Thyroid gland (tissue), 4 donors: Measurements from ENCODE around the gene CD96. TPM values are rescaled to one million over a fixed set of nuclear protein-coding genes. Genes with fewer than 3 reads are reported as not detected.

Experiments
- DNase-seq, 2 donors: peaks; one replicate each; pipeline ENCODE4 v3.0.0-alpha.2; 2019
- H3K27ac ChIP-seq, 3 donors: fragments of 200-600 bp; sonication (generic); 1 replicate in 2 of 3; 2 replicates in 1 of 3; pipeline ENCODE4 v1.5.1; 2016 to 2019; ENCODE audit warnings: mild to moderate bottlenecking in 1 of 3, moderate library complexity in 1 of 3
- H3K27me3 ChIP-seq: fragments of 200-600 bp; sonication (generic); one replicate; pipeline ENCODE4 v1.5.1; 2019
- H3K36me3 ChIP-seq, 2 donors: fragments of 200-600 bp; sonication (generic); one replicate each; pipeline ENCODE4 v1.5.1; 2016 to 2019
- H3K4me1 ChIP-seq, 2 donors: fragments of 200-600 bp; sonication (generic); one replicate each; pipeline ENCODE4 v1.5.1; 2017 to 2019
- H3K4me3 ChIP-seq, 3 donors: fragments of 200-600 bp; sonication (generic); replicated peaks in 1 of 3; 1 replicate in 2 of 3; 2 replicates in 1 of 3; pipeline ENCODE4 v1.5.1; 2016; ENCODE audit warnings: mild to moderate bottlenecking in 1 of 3
- H3K9me3 ChIP-seq: fragments of 200-600 bp; sonication (generic); one replicate; pipeline ENCODE4 v1.5.1; 2017
- POLR2A ChIP-seq, 2 donors: fragments of 450-650 bp; IDR thresholded peaks; one replicate each; pipeline ENCODE4 v1.6.1; 2017; ENCODE audit warnings: antibody characterized with exemption in 2 of 2, mild to moderate bottlenecking in 2 of 2, moderate library complexity in 1 of 2
- WGBS, 2 donors: methylation state at CpG; one replicate each; pipeline ENCODE4 v1.1.5; 2017; 5-methylcytosine and 5-hydroxymethylcytosine counted together
- intact Hi-C: fragments of 100-400 bp; cut with DNase I; formaldehyde crosslinking; loops from one replicate; pipeline ENCODE4 v1.15.1; 2023
- total RNA-seq, 4 donors: library from RNA; depleted of rRNA; stranded (reverse); fragments of >200 nt; gene quantifications; one replicate each; pipeline ENCODE4 v1.2.3, GENCODE V29; 2016
- TF ChIP-seq, protein P1 (sequence below), 6 experiments: fragments of 200-600 bp in 3 of 6; fragments of 450-650 bp in 3 of 6; sonication (generic) in 3 of 6; IDR thresholded peaks; one replicate each; pipeline ENCODE4 v1.5.1; 2016 to 2019; ENCODE audit warnings: antibody characterized with exemption in 6 of 6, mild to moderate bottlenecking in 2 of 6, inconsistent platforms in 1 of 6, moderate library complexity in 1 of 6

Gene CD96
- total RNA-seq, 4 donors from 2014 or later = 2.8 to 4.6 (median 3.7) TPM

DNA sequence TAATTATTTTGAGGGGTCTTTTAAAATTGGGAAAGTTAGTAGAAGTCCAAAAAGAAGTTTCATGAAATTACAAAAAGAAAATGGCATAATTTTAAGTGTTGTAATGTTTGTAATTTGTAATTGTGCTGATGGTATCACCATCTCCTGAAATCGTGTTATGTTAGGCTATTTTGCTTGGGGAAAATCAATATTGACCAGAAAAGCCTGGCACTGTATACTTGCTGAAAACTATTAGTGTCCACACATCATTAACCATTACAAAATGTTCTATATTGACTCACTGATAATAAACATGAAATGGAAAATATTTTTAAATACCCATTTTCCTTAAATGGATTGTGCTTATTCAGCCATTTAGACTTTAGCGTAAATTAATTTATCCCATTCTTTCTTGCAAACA, 93.4 kb downstream of the CD96 start:
- H3K27me3 ChIP-seq = no peaks in the 10 kb centered on the region
- intact Hi-C loops = no loop called here
- no peak overlapping the region for H3K27ac ChIP-seq
- no peaks in the 10 kb centered on the region for H3K36me3 ChIP-seq
- H3K4me1 ChIP-seq = no peaks in the 10 kb centered on the region
- no peaks in the 10 kb centered on the region for H3K9me3 ChIP-seq
- H3K4me3 ChIP-seq = no peak overlapping the region
- WGBS, 2 donors = 86 to 87% methylated on average over 2 of the region's 2 CpGs
- no peak for DNase-seq
- TF ChIP-seq, protein P1, sequence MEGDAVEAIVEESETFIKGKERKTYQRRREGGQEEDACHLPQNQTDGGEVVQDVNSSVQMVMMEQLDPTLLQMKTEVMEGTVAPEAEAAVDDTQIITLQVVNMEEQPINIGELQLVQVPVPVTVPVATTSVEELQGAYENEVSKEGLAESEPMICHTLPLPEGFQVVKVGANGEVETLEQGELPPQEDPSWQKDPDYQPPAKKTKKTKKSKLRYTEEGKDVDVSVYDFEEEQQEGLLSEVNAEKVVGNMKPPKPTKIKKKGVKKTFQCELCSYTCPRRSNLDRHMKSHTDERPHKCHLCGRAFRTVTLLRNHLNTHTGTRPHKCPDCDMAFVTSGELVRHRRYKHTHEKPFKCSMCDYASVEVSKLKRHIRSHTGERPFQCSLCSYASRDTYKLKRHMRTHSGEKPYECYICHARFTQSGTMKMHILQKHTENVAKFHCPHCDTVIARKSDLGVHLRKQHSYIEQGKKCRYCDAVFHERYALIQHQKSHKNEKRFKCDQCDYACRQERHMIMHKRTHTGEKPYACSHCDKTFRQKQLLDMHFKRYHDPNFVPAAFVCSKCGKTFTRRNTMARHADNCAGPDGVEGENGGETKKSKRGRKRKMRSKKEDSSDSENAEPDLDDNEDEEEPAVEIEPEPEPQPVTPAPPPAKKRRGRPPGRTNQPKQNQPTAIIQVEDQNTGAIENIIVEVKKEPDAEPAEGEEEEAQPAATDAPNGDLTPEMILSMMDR (IDR thresholded peaks at IDR 0.05) = no peak
- no peak for TF ChIP-seq POLR2A (IDR thresholded peaks at IDR 0.05)

- intact Hi-C loops = no loop called here
- Histone ChIP-seq H3K27ac (no peak overlapping the region), H3K4me3 (no peak overlapping the region), H3K36me3 (no peaks in the 10 kb centered on the region), H3K4me1 (no peaks in the 10 kb centered on the region), H3K9me3 (no peaks in the 10 kb centered on the region), H3K27me3 (no peaks in the 10 kb centered on the region)
- DNase-seq = no peak
- 79 to 80% methylated on average over 4 of the region's 4 CpGs for WGBS, 2 donors
- no peak for TF ChIP-seq POLR2A (IDR thresholded peaks at IDR 0.05)
- TF ChIP-seq, protein P1 (IDR thresholded peaks at IDR 0.05) = no peak
Observed at GRCh38 chr3:111636366-111636885, 94.4 kb downstream of the CD96 start.

- peak; percentile 30 to 38 for DNase-seq
- 67 to 78% methylated on average over 4 of the region's 4 CpGs for WGBS, 2 donors
- H3K4me1 ChIP-seq = no peaks in the 10 kb centered on the region
- H3K36me3 ChIP-seq = no peaks in the 10 kb centered on the region
- intact Hi-C loops = no loop called here
- H3K27ac ChIP-seq = no peak overlapping the region
- TF ChIP-seq POLR2A (IDR thresholded peaks at IDR 0.05) = no peak
- TF ChIP-seq, protein P1 (IDR thresholded peaks at IDR 0.05) = no peak
- no peaks in the 10 kb centered on the region for H3K27me3 ChIP-seq
- no peaks in the 10 kb centered on the region for H3K9me3 ChIP-seq
- no peak overlapping the region for H3K4me3 ChIP-seq
Observed at GRCh38 chr3:111639316-111639715, 97.3 kb downstream of the CD96 start.

DNA sequence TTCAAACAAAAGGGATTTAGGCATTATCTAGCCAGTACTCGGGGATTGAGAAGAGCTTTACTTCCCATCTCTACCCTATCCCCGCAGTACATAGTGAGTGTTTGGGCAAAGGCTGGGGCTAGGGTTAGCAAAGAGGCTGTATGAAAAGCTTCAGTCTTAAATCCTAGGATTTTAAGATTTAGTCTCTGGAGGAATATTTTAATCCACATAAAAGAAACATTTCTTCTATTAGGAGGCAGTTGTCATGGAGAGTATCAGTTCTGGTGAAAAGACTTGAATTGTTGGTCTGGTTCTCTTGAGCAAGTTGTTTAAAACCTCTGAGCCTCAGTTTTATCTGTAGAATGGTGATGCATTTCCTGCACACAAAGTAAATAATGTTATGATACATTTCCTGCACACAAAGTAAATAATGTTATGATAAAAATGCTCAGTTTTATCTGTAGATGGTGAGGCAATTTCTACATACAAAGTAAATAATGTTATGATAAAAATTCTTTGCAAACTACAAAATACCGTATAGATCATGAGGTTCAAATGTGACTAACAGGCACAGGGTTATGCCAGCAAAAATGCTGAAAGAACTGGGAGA, 107.1 kb downstream of the CD96 start:
- DNase-seq = no peak
- intact Hi-C loops = no loop called here

More for the DNA sequence above, 107.1 kb downstream of the CD96 start:
- Histone ChIP-seq H3K4me1 (no peaks in the 10 kb centered on the region), H3K27ac (no peak overlapping the region), H3K36me3 (no peaks in the 10 kb centered on the region), H3K27me3 (no peaks in the 10 kb centered on the region), H3K9me3 (no peaks in the 10 kb centered on the region), H3K4me3 (no peak overlapping the region)
- 90 to 91% methylated on average over 3 of the region's 3 CpGs for WGBS, 2 donors
- no peak for TF ChIP-seq POLR2A (IDR thresholded peaks at IDR 0.05)
- TF ChIP-seq, protein P1 (IDR thresholded peaks at IDR 0.05) = no peak
